GM18867 (cell line): ENCODE results near the gene AP3B1.

Experiments used
- ATAC-seq: cut with Tn5 transposase; IDR thresholded peaks from one replicate; pipeline ENCODE4 v1.9.1; 2021; ENCODE audit warnings: mild to moderate bottlenecking, moderate library complexity; ENCODE audit not compliant: unreplicated experiment

The AP3B1 gene

GRCh38 chr5:78007233-78007632 is 287.3 kb downstream of the AP3B1 start:
- ATAC-seq = no peak

DNA sequence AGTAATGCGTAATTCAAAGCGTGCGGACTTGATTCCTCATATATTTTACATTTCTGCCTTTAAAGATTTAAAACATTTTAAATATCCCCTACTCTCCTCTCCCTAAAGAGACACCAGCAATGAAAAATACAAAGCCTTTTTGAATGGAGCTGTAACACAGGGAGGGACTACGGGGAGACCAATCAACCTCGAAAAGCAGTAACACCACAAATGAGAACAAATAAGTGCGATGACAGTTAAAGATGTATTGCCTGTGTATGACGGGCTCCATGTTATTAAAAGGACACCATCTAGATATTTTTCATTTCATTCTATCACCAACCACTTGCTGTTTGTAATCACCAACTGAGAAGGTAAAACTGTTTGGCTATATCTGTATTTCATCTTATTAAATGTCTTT is 288.0 kb downstream of the AP3B1 start:
- ATAC-seq = no peak

GRCh38 chr5:78005021-78005785 is 289.3 kb downstream of the AP3B1 start:
- no peak for ATAC-seq

DNA sequence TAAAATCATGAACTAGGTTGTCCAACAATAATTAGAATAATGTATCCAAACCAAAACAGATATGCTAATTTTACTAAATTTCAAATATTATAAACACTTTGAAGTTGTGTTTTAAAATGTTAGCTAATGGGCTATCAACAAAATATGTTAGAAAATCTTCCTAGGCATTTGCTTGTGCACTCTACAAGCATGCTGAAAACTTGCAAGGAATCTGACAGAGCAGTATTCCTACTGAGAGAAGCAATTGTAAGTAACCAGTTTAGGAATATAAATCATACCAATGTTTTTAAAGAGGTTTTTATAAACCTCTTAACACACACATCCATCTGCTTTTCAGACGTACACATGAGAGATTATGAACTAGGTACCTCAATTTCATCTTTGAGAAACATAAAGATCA is 289.9 kb downstream of the AP3B1 start:
- ATAC-seq = no peak

DNA sequence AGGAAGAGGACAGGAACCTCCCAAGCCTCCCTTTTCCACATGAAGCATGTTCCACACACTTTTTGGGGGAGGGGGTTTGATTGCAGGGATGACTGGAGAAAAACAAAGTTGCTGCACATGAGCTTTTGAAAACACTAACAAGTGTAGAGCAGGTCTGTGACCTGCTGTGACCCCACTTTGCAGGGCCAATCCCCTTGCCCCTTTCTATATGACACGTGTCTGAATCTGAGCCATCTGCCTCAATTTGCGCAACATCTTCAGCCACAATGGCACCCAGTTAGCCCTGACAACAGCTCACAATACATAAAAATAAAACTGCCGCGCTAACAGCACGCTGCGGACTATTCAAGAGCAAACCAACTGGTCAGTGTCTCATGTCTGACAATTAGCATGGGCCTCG is 290.6 kb downstream of the AP3B1 start:
- ATAC-seq = no peak

DNA sequence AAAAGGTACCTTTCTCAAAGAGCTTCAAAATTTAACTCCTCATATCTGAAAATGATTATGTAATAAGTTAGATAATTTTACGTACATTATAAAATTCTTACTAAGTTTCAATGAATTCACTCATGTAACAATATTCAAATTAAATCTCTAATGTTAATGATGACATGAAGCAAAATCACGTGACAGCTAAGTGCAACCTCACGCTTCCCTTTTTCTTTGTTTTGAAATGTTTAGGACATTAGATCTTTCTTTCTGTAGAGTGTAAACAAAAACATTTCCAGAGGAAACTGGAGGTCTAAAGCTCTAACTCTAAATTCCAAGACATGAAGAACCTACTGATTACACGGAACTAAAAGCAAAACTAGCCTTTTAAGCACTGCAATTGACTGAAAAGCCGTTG is 291.0 kb downstream of the AP3B1 start:
- no peak for ATAC-seq

GRCh38 chr5:78002690-78003089 is 291.8 kb downstream of the AP3B1 start:
- ATAC-seq = no peak

DNA sequence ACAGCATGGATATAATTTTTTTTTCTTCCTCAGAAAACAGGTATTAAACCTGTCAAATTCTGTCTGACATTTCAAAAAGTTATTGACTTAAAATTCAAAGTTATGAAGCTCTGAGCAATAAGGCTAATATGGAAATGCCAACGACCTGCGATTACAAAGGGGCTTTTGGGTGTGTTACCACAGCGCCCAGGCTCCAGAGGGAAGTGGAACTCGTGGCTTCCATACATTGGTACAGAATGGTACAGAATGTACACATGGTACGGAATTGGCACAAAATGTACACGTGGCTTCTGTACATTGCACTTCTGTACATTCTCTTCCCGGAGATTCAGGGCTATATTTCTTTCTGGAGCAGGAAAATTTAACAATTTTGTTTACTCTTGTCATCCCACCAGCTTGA is 293.3 kb downstream of the AP3B1 start:
- no peak for ATAC-seq

DNA sequence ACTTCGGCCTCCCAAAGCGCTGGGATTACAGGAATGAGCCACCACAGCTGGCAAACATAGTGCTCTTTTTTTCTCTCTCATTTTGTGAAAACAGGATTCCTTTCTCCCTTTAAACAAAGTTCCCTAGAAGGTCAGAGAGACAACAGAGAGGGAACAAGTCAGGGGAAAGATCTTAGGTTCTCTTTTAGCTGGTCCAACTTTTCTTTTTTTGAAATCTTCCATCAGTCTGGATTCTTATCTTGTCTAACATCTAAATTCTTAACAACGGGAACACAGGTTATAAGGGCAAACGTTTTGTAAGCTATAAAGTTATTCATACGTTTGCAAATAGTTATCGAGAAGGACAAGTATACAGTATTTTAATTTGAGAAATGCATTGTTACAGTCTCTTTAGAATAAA is 294.3 kb downstream of the AP3B1 start:
- ATAC-seq = no peak

DNA sequence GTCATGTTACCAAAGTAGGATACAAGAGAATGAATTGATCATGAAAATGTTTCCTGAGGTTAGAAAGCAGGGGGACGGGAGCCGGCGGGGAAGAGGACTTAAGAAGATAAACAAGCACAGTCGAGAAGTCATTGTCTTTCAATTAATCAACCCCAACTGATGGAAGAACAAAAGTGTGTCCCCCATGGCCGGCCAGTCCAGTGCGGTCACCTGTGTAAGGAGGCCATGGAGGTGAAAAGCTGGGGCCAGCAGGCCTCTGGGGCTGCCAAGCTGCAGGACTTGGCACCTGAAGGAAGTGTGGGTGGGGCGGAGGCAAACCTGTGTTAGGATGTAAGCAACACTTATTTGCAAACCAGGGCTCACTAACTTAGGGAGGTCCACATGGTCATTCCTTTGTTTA is 295.1 kb downstream of the AP3B1 start:
- ATAC-seq = no peak

DNA sequence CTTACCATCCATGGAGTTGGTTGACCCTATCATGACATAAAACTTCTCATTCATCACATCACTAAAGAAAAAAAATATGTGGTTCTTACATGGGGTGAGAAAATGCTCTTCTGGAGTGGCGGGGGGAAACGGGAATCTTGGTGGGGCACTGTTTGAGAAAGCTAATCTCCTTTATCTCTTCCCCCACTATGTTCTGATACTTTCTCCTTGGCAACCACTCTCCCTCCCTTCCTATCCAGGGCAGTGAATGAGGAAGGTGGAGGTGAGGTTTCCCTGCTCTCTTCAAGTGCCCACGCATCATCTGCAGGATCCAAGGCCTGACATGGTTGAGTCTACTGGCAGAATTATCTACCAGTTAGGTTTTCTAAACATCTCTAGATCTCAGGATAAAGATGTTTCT is 297.6 kb downstream of the AP3B1 start:
- ATAC-seq = no peak

DNA sequence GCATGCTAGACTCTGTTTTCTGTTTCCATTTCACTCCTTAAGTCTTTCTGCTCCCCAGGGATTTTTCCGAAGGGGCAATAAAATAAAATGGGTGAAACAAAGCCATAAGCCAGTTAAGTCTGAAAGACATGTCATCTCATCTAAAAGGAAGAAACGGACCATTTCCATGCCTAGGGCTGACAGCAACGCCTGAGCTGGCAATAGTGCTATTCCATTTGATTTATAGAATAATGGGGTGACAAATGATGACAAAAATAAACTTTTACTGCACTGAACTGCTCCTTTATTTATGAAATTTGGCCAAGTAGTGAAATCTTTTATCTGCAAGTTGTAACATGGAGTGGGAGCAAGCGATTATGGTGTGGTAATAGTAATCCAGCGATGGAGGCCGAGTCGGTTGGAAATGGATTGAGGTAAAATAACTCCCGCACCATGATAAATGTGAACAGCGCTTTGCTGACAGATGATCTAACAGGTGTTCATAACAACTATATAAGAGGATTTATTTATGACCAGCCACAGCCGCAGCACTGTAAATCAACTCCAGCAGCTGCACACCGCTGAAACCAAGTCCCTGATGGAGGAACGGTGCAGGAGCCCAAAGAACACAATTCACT is 298.6 kb downstream of the AP3B1 start:
- no peak for ATAC-seq

- no peak for ATAC-seq
Measured at GRCh38 chr5:77994943-77995342, 299.6 kb downstream of the AP3B1 start.

GRCh38 chr5:77993855-77994318 is 300.6 kb downstream of the AP3B1 start:
- ATAC-seq = no peak

- no peak for ATAC-seq
Measured at GRCh38 chr5:77993141-77993854, 301.2 kb downstream of the AP3B1 start.

- no peak for ATAC-seq
Measured at GRCh38 chr5:77991084-77991483, 303.4 kb downstream of the AP3B1 start.

- ATAC-seq = no peak
Measured at GRCh38 chr5:77990020-77990419, 304.5 kb downstream of the AP3B1 start.

DNA sequence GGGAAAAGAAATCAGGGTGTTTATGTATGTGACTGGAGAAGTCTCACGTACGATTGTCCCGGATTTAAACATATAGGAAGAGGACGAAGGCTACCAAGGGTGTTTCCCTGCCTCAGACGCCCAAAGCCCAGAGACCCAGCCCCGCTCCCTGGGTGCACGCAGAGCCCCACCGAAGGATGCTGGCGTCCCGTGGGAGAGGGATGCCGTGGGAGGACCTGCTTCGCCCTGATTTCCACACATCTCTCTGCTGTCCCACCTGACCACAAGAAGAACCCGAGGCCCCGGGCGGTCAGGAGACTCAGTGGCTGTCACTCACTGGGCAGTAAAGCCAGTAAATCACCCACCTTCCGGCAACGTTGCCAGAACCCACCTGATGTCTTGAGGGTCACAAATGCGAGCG is 306.5 kb downstream of the AP3B1 start:
- ATAC-seq = no peak

GRCh38 chr5:77987331-77987730 is 307.2 kb downstream of the AP3B1 start:
- no peak for ATAC-seq

DNA sequence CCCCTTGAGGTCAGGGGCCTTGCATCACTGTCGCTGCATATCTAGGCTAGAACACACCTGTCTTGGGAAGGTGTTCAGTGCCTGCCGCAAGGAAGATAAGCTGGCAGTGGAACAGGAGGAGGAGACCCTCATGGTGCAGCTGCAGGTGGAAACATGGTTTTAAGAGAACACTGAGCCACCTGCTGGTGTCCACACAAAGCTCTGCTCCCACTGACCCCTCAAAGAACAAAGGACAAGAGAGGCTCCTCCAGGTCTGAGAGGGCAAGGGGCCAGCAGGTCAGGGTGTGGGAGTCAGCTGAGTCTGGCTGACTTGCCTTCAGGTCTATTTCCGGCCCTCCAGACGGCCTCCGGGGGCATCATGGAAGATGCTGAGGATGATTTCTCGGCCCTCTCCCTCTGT is 308.2 kb downstream of the AP3B1 start:
- no peak for ATAC-seq

GRCh38 chr5:77985247-77985646 is 309.3 kb downstream of the AP3B1 start:
- no peak for ATAC-seq

DNA sequence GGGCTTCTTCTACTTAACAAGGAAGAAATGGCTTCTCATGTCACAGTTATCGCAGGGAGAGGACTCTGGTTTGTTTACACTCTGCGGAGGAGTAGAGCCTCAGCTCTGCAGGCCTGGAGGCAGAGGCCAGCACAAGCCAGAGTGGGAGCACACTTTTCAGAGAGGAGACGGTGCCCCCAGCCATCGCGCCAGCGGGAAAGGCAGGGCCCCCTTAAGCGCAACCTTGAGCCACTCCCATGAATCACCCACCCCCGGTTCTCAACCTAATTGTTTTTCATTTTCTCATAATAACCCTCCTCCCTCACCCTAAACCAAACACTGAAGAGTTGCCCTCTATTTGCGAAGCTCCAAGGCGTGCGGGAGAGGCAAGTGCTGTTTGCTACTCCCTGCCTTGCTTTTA is 309.9 kb downstream of the AP3B1 start:
- no peak for ATAC-seq
